DMS114 treated with DMSO at 0.1 percent for 48 hours (cell line): ENCODE measurements around the gene DEPDC1B.
"Not testable (repeated sequence)": the region's sequence is repeated elsewhere in the genome, so short reads cannot be mapped to it uniquely, and the experiment has no call there.

Source experiments
- DNase-seq: peaks from one replicate; lab custom pipeline; 2025; ENCODE audit not compliant: unreplicated experiment; lab: John Stamatoyannopoulos, UW

Gene DEPDC1B

DNA sequence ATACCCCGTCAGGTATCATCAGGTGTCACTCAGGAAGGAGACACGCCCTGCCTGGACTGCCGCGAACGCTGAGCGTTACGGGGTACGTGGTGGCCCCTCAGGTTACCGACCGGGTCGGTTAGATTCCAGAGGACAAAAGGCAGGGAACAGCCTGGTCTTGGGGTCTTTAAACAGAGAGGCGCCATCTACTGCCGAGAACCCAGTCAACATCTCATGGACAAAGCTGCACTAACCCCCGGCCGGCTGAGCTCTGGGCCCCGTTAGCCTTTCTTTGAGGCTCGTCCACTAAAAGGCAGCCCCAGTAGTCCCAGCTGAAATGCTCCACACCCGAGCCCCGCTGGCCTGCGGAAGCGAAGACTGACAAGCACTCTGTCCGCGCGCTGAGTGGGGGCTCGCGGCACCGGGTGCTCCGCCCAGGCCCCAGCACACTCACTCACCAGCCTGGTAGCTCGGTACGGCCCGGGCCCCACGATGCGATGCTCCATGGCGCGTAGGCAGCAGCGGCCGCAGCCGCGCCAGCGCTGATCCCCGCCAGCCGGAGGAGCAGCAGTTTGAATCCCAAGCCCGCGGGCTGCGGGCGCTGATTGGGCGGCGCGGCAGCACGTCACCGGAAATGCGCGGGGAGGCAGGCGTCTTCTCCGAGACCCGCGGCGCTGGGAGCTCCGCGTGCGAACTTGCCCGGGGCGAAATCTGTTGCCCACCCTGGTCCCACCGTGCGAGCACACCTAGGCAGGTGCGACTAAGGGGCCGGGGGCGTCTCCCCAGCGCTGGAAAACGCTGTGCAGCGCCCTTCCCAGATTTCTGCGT lies at the start of gene DEPDC1B:
TSS of gene DEPDC1B (minus strand) at position 558 of the 807 bp plus-strand sequence. CDS start at position 485, 73 bp downstream.
- peak; percentile 72 for DNase-seq

GRCh38 chr5:60744682-60745081 lies 44.7 kb upstream of the DEPDC1B start:
- DNase-seq: no peak

GRCh38 chr5:60743511-60744314 lies 43.7 kb upstream of the DEPDC1B start:
- DNase-seq: no peak

DNA sequence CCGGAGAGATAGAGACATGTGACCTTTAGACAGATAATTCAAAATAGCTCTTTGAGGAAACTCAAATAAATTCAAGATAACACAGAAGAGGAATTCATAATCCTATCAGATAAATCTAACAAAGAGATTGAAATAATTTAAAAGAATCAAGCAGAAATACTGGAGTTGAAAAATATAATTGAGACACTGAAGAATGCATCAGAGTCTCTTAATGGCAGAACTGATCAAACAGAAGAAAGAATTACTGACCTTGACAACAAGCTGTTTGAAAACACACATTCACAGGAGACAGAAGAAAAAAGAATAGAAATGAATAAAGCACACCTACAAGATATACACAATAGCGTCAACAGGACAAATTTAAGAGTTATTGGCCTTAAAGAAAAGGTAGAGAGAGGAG lies 40.4 kb upstream of the DEPDC1B start:
- DNase-seq: no peak

GRCh38 chr5:60738933-60739332 lies 39.0 kb upstream of the DEPDC1B start:
- no peak for DNase-seq

GRCh38 chr5:60738461-60738860 lies 38.5 kb upstream of the DEPDC1B start:
- DNase-seq: no peak

DNA sequence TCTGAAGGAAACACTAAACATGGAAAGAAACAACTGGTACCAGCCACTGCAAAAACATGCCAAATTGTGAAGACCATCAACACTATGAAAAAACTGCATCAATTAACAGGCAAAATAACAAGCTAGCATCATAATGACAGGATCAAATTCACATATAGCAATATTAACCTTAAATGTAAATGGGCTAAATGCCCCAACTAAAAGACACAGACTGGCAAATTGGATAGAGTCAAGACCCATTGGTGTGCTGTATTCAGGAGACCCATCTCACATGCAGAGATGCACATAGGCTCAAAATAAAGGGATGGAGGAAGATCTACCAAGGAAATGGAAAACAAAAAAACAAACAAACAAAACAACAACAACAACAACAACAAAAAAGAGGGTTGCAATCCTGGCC lies 30.9 kb upstream of the DEPDC1B start:
- not testable (repeated sequence) for DNase-seq

- no peak for DNase-seq
These were observed 27.2 kb upstream of the DEPDC1B start for GRCh38 chr5:60727033-60727679.

DNA sequence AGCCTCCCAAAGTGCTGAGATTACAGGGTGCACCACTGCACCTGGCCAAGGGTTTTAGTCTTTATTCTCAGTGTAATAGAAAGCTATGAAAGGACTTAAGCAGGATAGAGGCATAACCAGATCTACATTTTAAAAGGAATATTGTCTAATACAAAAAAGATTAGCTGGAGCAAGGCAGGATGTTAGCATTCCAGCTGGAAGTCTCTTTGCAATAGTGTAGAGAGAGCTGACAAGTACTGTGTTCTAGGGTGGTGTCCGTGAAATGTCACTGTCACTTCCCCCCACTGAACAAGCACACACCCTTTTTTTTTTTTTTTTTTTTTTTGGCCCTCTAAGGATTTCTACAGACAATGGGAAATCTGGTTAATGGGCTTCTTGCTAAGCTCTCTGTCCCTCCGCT lies 24.2 kb upstream of the DEPDC1B start:
- no peak for DNase-seq

DNA sequence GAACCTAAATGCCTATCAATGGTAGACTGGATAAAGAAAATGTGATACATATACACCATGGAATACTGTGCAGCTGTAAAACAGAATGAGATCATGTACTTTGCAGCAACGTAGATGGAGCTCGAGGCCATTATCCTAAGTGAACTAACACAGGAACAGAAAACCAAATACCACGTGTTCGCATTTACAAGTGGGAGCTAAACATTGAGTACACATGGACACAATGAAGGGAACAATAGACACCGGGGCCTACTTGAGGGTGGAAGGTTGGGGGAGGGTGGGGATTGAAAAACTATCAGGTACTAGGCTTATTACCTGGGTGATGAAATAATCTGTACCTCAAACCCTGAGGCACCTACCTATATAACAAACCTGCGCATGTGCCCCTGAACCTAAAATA lies 22.4 kb upstream of the DEPDC1B start:
- DNase-seq: no peak

- no peak for DNase-seq
These were observed 19.4 kb upstream of the DEPDC1B start for GRCh38 chr5:60719329-60719728.

DNA sequence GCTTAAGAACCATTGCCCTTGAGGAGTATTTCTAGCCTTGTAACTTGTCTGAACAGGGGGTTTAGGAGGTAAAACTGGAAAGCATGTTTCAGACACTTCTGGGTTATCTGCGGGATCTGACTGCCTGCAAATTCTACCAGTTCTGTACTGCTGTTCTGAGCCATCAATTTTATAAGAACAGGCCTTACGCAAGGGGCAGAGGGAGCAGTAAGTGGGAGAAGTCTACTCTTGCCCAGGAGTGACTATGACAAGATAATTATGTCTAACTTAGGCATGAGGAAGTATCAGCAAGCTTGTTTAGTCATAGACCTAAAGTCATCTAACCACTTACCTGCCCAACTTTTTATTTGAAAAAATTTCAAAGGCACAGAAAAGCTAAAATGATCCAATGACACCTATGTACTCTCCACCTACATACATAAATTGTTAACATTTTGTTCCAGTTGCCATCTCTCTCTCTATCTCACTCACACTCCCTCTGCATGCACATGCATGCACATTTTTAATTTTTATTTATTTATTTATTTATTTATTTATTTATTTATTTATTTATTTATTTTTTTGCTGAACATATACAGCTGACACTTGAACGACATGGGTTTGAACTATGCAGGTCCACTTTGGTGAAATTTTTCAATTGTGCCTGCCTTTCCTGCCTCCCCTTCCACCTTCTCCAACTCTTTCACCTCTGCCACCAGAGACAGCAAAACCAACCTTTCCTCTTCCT lies 18.4 kb upstream of the DEPDC1B start:
- DNase-seq: no peak

GRCh38 chr5:60715201-60715928 lies 15.4 kb upstream of the DEPDC1B start:
- DNase-seq: not testable (repeated sequence)

DNA sequence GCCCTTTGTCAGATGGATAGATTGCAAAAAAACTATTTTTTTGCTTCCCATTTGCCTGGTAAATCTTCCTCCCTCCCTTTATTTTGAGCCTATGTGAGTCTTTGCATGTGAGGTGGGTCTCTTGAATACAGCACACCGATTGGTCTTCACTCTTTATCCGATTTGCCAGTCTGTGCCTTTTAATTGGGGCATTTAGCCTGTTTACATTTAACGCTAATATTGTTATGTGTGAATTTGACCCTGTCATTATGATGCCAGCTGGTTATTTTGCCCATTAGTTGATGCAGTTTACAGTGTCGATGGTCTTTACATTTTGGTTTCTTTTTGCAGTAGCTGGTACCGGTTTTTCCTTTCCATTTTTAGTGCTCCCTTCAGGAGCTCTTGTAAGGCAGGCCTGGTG lies 13.0 kb upstream of the DEPDC1B start:
- no peak for DNase-seq

DNA sequence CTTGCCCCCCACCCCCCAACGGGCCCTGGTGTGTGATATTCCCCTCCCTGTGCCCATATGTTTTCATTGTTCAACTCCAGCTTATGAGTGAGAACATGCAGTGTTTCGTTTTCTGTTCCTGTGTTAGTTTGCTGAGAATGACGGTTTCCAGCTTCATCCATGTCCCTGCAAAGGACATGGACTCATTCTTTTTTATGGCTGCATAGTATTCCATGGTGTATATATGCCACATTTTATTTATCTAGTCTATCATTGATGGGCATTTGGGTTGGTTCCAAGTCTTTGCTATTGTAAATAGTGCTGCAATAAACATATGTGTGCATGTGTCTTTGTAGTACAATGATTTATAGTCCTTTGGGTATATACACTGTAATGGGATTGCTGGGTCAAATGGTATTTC lies 11.9 kb upstream of the DEPDC1B start:
- not testable (repeated sequence) for DNase-seq

DNA sequence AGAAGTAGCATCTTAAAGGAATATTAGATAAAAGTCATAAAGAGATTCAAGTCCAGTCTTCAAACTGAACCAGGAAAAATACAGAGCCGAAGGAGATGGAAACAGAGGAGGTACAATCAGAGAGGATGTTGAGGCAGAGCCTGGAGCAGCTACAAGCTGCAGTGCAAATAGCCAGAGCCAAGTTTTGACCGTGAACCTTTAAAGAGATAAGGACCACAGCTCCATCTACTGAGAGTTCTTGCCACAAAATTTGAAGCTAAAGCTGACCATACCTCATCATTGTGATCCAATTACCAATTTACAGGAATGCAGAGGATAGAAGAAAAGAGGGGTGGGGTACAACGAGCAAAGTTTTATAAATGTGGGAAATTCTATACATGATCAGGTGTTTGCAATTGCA lies 10.4 kb upstream of the DEPDC1B start:
- DNase-seq: no peak

- no peak for DNase-seq
These were observed 5.2 kb upstream of the DEPDC1B start for GRCh38 chr5:60705144-60705543.

- DNase-seq: no peak
These were observed 4.0 kb upstream of the DEPDC1B start for GRCh38 chr5:60703944-60704343.

DNA sequence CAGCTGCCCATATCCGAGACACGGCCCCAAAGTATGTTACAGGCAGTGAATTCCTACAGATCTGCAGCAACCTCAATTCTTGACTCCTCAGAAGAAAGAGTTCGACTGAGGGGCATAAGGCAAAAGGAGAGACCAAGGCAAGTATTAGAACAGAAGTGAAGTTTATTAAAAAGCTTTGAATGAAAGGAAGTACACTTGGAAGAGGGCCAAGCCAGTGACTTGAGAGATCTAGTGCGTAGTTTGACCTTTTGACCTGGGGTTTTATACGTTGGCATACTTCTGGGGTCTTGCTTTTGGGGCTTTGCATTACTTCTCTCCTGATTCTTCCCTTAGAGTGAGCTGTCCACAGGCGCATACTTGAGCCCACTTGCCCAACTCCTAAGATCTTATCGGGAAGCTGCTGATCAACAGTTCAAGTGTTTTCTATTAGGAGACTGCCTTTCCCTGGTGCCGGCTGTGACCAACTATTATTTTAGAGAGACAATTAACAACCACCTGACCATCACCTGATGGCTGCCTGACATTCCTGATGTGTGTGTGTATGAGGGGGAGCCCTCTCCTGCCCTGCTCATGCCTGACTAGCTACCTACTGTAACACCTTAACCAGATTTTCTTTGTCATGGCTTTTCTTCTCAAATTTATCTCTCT lies 1.5 kb upstream of the DEPDC1B start:
- DNase-seq: no peak

GRCh38 chr5:60700416-60700757 lies 421 bp upstream of the DEPDC1B start:
- peak; percentile 39 for DNase-seq
